ENCODE data around the gene THBD.

The THBD gene

DNA sequence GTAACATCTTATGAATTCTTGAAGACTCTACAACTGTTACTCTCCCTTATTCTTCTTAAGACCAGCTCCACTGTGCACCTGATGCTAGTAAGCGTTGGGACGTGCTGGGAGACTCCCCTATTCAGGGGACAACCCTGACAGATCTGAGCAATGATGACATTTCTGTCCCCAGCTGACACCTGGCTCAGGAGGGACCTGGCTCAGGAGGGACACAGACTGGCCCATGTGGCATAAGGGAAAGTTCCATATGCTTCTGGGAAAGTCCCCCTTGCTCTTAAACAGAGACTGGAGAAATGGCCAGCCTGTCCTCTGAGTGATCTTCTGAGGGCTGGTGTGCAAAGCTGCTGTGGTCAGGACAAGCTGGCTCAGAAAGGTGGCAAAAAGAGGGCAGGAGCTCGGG is 46.6 kb upstream of the THBD start:
- Histone ChIP-seq H3K27ac (ENCODE audit: low read length) (no peak overlapping the region), H3K4me2 (ENCODE audit: low read length) (0 out of 2 replicates have a peak overlapping the region, but pooled peaks have one; percentile 11), H3K36me3 (replicated peaks; ENCODE audit: low read depth, low read length) (no peaks in the 10 kb centered on the region)

DNA sequence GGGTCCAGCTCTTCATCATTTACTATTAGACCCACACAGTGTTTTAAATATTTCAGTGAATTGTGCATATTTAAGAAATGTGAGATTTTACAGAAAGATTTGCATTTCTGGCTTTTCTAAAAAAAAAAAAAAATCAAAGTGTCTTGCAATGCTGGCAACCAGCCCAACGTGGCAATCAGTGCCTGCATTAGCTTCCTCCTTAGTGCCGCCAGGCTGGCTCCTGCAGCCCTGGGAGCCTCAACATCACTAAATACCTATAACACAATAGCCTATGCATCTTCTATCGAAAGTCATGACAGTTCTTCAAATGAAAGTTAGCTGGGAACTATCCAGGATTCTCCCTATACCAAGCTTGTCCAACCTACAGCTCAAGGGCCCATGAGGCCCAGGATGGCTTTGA is 46.0 kb upstream of the THBD start:
- Histone ChIP-seq H3K36me3 (replicated peaks; ENCODE audit: low read depth, low read length) (no peaks in the 10 kb centered on the region), H2AFZ (ENCODE audit: low read depth, low read length) (no peak overlapping the region), H3K4me1 (ENCODE audit: low read length) (peaks cover 45% of the 10 kb centered on the region), H3K27ac (ENCODE audit: low read length) (no peak overlapping the region), H3K4me3 (ENCODE audit: low read length) (no peak overlapping the region), H3K4me2 (ENCODE audit: low read length) (no peak overlapping the region), H4K20me1 (ENCODE audit: insufficient read depth, low read length) (no peaks in the 10 kb centered on the region), H3K27me3 (ENCODE audit: low read depth, low read length) (peaks cover 29% of the 10 kb centered on the region), H3K9ac (ENCODE audit: low read length) (no peak overlapping the region), H3K9me3 (ENCODE audit: insufficient read depth, low read length) (no peaks in the 10 kb centered on the region), H3K79me2 (ENCODE audit: low read length) (no peaks in the 10 kb centered on the region)
- no peak for TF ChIP-seq EZH2phosphoT487 (IDR thresholded peaks at IDR 0.05; ENCODE audit: low read depth)
- no peak for TF ChIP-seq CTCF (IDR thresholded peaks at IDR 0.05; ENCODE audit: low read depth, low read length)

More for the DNA sequence above, 46.6 kb upstream of the THBD start:
- Histone ChIP-seq H3K9ac (ENCODE audit: low read length) (no peak overlapping the region), H3K79me2 (ENCODE audit: low read length) (no peaks in the 10 kb centered on the region), H3K27me3 (ENCODE audit: low read depth, low read length) (peaks cover 28% of the 10 kb centered on the region), H4K20me1 (ENCODE audit: insufficient read depth, low read length) (no peaks in the 10 kb centered on the region), H3K4me3 (ENCODE audit: low read length) (no peak overlapping the region), H3K9me3 (ENCODE audit: insufficient read depth, low read length) (no peaks in the 10 kb centered on the region), H2AFZ (ENCODE audit: low read depth, low read length) (no peak overlapping the region), H3K4me1 (ENCODE audit: low read length) (peaks cover 45% of the 10 kb centered on the region)
- TF ChIP-seq EZH2phosphoT487 (IDR thresholded peaks at IDR 0.05; ENCODE audit: low read depth) (no peak), CTCF (IDR thresholded peaks at IDR 0.05; ENCODE audit: low read depth, low read length) (no peak)

DNA sequence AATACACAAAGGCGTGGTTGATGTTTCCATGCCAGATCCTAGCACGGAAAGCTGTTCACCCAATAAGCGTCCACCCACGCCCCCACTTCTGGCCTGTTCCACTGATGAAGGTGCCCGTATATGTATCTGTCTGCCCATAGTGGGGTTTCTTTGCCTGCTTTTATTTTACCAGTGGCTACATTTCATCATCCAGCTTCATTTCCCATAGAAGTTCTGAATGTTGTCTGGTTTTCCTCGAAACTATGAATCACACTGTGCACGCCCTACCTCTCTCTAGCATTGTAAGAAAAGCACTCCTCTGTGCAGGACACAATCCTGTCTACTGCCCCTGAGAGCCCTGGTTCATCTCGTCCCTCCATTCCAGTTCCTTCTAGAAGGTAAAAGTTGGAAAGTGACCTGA is 45.5 kb upstream of the THBD start:
- Histone ChIP-seq H3K9ac (ENCODE audit: low read length) (no peak overlapping the region), H3K36me3 (replicated peaks; ENCODE audit: low read depth, low read length) (no peaks in the 10 kb centered on the region), H4K20me1 (ENCODE audit: insufficient read depth, low read length) (no peaks in the 10 kb centered on the region), H3K27me3 (ENCODE audit: low read depth, low read length) (peaks cover 34% of the 10 kb centered on the region), H2AFZ (ENCODE audit: low read depth, low read length) (no peak overlapping the region), H3K4me3 (ENCODE audit: low read length) (no peak overlapping the region), H3K4me2 (ENCODE audit: low read length) (no peak overlapping the region), H3K4me1 (ENCODE audit: low read length) (peaks cover 43% of the 10 kb centered on the region), H3K9me3 (ENCODE audit: insufficient read depth, low read length) (no peaks in the 10 kb centered on the region), H3K79me2 (ENCODE audit: low read length) (no peaks in the 10 kb centered on the region), H3K27ac (ENCODE audit: low read length) (no peak overlapping the region)
- TF ChIP-seq CTCF (IDR thresholded peaks at IDR 0.05; ENCODE audit: low read depth, low read length) (no peak), EZH2phosphoT487 (IDR thresholded peaks at IDR 0.05; ENCODE audit: low read depth) (no peak)

GRCh38 chr20:23094213-23094896 is 44.9 kb upstream of the THBD start:
- TF ChIP-seq CTCF (IDR thresholded peaks at IDR 0.05; ENCODE audit: low read depth, low read length) (no peak), EZH2phosphoT487 (IDR thresholded peaks at IDR 0.05; ENCODE audit: low read depth) (no peak)
- Histone ChIP-seq H3K36me3 (replicated peaks; ENCODE audit: low read depth, low read length) (no peaks in the 10 kb centered on the region), H4K20me1 (ENCODE audit: insufficient read depth, low read length) (no peaks in the 10 kb centered on the region), H3K4me2 (ENCODE audit: low read length) (no peak overlapping the region), H3K9me3 (ENCODE audit: insufficient read depth, low read length) (no peaks in the 10 kb centered on the region), H3K9ac (ENCODE audit: low read length) (no peak overlapping the region), H3K79me2 (ENCODE audit: low read length) (no peaks in the 10 kb centered on the region), H2AFZ (ENCODE audit: low read depth, low read length) (no peak overlapping the region), H3K4me1 (ENCODE audit: low read length) (peaks cover 37% of the 10 kb centered on the region), H3K27ac (ENCODE audit: low read length) (no peak overlapping the region), H3K4me3 (ENCODE audit: low read length) (no peak overlapping the region), H3K27me3 (ENCODE audit: low read depth, low read length) (peaks cover 34% of the 10 kb centered on the region)

Measured in OCI-LY3 (cell line).